ENCODE measurements around the gene GJB6.

The GJB6 gene

DNA sequence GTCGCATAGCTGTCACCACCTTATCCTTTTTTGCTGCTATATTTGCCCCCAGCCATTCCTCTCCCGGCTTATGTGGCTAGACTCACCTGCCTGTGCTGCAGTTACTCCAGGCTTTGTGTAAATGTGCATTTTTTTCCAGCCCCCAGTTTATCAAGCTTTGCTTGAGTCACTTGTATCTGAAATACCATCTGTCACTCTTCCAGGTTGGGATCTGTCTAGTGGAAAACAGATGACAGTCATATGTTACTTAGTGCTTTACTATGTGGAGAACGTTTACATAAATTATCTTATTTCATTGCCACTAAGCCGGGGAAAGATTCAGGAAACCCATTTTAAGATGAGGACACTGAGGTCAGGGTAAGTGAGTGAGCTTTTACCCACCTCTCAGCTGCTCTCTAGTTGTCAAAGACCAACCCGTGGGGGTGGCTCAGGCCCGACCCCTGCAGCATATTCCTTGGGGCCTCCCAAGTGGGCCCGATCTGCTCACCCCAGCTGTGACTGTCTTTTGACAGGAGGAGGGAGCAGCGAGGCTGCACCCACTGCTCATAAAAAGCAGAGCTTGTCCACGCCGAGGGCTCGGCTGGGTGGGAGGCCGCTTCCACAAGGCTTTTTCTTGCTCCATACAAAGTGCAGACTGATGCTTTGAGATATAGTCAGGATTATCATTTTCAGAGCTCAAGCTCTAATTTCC, 46.6 kb downstream of the GJB6 start:
- no peak for DNase-seq

GRCh38 chr13:20182231-20182846, 49.8 kb downstream of the GJB6 start:
- DNase-seq = peak; percentile 65

GRCh38 chr13:20181188-20181587, 50.9 kb downstream of the GJB6 start:
- no peak for DNase-seq

GRCh38 chr13:20178156-20178555, 54.0 kb downstream of the GJB6 start:
- DNase-seq = no peak

GRCh38 chr13:20177049-20177831, 54.9 kb downstream of the GJB6 start:
- no peak for DNase-seq

DNA sequence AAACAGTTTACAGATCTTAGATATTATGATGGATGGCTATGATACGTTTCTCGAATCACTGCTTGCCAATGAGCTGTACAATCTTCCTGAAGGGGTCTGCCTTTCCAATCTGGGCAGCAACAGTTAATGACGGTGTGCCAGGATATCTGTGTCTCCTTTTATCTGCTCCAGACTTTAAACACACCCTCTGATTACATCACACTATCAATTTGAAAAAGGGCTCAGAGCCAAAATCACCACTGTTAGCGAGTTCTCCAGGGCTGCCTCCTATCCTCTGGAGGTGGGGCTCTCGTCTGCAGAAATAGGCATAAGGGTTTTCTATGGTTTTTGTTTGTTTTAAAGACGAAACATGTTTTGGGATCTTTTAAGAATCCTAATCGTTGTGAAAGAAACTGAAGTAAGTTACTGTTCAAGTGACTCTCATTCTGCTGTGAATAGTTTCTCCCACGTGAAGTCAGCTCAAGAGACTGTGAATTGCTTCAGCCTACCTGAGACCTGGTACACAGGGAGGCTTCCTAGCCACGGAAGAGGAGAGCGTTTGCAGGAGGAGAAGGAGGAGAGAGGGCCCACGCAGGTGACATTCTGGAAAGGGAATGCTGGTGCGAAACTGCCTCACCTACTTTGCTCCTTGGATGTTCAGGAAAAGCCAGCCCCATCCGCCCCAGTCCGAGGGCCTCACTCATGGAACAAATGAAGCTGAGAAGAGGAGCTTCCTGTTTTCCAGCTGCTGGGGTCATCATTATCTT, 56.0 kb downstream of the GJB6 start:
- DNase-seq = no peak

DNA sequence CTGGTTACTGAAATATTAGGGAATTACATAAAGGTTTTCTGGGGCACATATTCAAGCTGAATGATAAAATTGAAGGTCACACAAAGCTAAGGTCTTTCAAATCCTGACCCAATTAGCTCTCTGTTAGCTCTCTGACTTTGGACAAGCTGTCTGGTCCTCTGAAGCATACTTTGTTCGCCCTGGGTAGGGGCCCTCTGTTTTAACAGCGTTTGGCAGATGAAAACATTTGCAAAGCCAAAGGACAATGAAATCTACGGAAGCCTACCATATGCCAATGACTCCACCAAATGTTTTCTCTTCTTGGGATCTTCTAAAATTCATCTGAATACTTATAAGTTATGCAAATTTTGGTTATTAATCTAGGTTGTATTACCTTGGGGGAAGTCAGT, 56.7 kb downstream of the GJB6 start:
- no peak for DNase-seq

GRCh38 chr13:20174656-20175405, 57.3 kb downstream of the GJB6 start:
- peak; percentile 73 for DNase-seq

- DNase-seq = no peak
Measured at GRCh38 chr13:20173116-20173746, 58.9 kb downstream of the GJB6 start.

Measured in OCI-M1 (cell line).